C4-2B (cell line): ENCODE results near the gene DLX1.

ENCODE experiments used
- CTCF ChIP-seq: fragments of 450-650 bp; conservative IDR thresholded peaks from 2 replicates; pipeline ENCODE4 v1.5.1; 2017; ENCODE audit warnings: mild to moderate bottlenecking
- ZFX ChIP-seq: fragments of 450-650 bp; IDR thresholded peaks from 2 replicates; pipeline ENCODE4 v1.6.1; 2017

GRCh38 chr2:172113617-172114016 is 28.3 kb downstream of the DLX1 start:
- TF ChIP-seq CTCF = peak; percentile 40
- TF ChIP-seq ZFX = no peak
